Adrenal gland (tissue), 5 donors: ENCODE data around the gene TSPEAR.

ENCODE experiments used
- POLR2A ChIP-seq, 2 donors: fragments of 450-650 bp; IDR thresholded peaks; one replicate each; pipeline ENCODE4 v1.6.1; 2017; ENCODE audit warnings: antibody characterized with exemption in 2 of 2, mild to moderate bottlenecking in 2 of 2, moderate library complexity in 1 of 2
- TF ChIP-seq, protein P1 (sequence below), 6 experiments: fragments of 450-650 bp in 4 of 6; fragments of 200-600 bp in 2 of 6; sonication (generic) in 1 of 6; IDR thresholded peaks; 1 replicate in 5 of 6; 2 replicates in 1 of 6; pipeline versions ENCODE4 v1.5.1 to v1.8.0; 2016 to 2021; ENCODE audit warnings: antibody characterized with exemption in 6 of 6, mild to moderate bottlenecking in 2 of 6, moderate library complexity in 1 of 6
- donor health status: DM: no; HTN: no; CAD: no.

DNA sequence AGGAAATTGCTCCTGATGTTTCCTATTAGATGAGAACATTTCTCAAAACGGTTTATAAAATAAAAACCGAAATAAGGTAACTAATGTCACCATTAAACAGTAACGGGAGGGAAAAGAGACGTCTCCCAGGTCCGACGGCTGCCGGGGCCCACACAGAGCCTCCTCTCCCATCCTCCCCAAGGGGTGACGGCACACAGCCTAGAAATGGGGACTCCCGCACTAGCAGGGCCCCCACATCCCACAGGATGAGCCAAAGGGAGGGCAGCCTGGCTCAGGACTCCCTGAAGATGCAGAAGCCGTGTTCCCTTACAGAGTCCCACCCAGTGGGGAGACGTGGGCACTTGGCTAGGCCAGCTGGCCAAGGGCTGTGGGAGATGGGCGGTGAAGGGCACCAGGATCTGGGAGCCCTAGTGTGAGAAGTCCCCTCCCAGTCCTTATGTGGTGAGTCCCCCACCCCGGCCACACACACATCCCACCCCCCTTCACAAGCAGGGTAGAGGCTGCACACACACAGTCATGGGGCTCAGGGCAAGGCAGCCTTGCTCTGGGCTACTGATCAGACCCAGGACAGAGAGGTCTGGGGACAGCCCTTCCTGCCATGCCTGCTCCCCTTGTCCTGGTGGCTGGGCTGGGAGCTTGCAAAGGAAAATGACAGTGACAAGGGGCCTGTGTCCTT is 156.0 kb downstream of the TSPEAR start:
- TF ChIP-seq, protein P1, sequence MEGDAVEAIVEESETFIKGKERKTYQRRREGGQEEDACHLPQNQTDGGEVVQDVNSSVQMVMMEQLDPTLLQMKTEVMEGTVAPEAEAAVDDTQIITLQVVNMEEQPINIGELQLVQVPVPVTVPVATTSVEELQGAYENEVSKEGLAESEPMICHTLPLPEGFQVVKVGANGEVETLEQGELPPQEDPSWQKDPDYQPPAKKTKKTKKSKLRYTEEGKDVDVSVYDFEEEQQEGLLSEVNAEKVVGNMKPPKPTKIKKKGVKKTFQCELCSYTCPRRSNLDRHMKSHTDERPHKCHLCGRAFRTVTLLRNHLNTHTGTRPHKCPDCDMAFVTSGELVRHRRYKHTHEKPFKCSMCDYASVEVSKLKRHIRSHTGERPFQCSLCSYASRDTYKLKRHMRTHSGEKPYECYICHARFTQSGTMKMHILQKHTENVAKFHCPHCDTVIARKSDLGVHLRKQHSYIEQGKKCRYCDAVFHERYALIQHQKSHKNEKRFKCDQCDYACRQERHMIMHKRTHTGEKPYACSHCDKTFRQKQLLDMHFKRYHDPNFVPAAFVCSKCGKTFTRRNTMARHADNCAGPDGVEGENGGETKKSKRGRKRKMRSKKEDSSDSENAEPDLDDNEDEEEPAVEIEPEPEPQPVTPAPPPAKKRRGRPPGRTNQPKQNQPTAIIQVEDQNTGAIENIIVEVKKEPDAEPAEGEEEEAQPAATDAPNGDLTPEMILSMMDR (IDR thresholded peaks at IDR 0.05), result no peak
- TF ChIP-seq POLR2A (IDR thresholded peaks at IDR 0.05), result no peak
